GM04503 (cell line): ENCODE data around the gene ADAM15.

Experiments used
- DNase-seq: peaks from one replicate; pipeline ENCODE4 v3.0.0-alpha.2; 2012; ENCODE audit warnings: low read depth

ADAM15 gene

DNA sequence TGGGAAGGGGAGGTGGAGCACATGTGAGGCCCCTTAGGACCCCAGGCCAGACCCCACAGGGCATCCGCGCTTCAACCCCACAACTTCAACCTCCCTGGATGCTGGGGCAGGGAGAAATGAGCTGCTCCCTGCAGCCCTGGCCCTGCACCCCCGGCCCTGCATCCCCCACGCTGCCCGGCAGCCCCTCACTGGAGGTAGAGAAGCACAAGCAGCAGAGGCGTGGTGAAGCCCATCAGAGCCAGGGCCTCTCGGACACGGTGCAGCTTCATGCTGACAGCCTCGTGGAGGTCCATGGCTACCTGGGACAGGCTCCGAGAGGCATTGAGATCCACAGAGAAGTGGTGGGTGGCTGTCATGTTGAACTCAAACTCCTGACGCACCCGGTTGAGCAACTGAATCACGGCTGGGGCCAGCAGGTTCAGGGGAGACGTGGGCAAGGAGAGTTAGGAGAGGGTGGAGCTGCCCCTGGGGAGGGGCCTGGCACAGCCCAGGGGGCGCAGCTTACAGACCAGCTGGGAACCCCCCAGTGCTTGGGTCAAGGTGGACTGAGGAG lies 20.8 kb upstream of the ADAM15 start:
- DNase-seq: no peak

DNA sequence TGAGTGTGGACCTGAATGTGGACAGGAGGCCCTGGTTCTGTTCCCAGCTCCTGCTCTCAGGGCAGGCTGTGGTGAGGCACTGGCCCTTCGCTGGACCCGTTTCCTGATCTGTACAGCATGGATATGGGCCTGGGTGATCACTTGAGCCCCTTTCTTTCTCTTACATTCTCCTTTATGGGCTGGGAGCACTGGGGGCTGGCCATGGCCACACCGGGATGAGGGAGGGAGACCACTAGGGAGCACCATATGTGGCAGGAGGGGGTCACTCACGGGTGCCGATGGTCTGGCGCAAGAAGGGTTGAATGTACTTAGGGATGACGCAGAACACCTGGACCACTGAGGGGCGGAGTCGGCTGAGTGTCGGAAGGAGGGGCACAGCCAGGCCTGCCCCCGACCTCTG lies 20.2 kb upstream of the ADAM15 start:
- no peak for DNase-seq

DNA sequence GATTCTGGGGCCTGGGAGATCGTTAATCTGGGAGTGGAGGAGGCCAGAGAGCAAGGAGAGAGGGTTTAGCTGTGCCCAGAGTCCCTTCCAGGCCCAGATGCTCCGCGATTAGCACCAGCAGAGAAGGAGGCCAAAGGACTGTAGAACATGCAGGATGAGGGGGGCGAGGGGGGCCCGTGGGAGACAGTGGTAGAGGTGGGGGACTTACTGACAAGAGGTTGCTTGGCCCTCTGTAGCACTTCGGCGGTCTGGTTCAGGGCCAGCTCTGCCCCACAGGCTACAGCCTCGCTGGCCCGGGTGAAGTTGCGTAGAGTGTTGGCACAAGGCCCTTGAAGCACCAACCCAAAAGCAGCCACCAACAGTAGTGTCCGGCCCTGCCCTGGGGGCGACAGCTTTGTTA lies 18.2 kb upstream of the ADAM15 start:
- DNase-seq: no peak

GRCh38 chr1:155033524-155033923 lies 17.6 kb upstream of the ADAM15 start, which contains the start of the genes DCST1 and DCST2:
Gene DCST1 (plus strand): TSS chr1:155033824. CDS start chr1:155034037, 213 bp downstream.
Gene DCST2 (minus strand): TSS chr1:155033781. CDS start chr1:155033701, 80 bp downstream.
- no peak for DNase-seq

GRCh38 chr1:155034318-155035208 lies 16.6 kb upstream of the ADAM15 start:
- DNase-seq: no peak

GRCh38 chr1:155035936-155036335 lies 15.2 kb upstream of the ADAM15 start:
- no peak for DNase-seq

GRCh38 chr1:155037043-155037442 lies 14.1 kb upstream of the ADAM15 start:
- DNase-seq: no peak

GRCh38 chr1:155037851-155038441 lies 13.2 kb upstream of the ADAM15 start:
- DNase-seq: no peak

DNA sequence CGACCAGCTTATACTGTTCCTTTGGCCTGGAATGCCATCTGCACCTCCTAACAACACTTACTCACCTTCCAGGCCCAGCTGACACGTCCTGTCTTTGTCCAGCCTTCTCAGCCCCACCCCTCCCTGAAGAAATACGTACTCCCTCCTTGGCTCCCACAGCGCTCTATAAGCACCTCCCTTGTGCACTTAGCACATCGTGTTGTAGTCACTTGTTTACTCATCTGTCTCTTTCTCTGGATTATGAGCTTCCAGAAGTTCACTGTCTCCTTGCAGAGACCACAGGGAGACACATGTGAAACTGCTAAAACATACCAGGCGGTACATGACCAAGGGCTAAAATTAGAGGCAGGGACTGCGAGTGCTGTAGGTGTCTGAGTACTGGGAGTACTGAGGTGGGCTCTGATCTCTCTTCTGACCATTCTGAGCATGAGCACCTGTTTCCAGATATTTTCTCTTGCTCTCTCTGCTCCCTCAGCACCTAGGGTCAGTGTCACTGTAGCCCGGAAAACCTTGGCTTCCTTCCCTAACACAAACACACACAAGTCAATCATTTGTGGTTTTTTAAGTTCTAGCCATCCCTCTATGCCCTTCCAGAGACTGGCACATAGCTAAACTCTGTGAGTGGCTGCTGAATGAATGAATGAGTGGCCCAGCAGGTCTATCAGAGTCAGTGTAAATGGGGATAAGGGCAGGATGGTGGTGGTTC lies 12.4 kb upstream of the ADAM15 start:
- DNase-seq: no peak

DNA sequence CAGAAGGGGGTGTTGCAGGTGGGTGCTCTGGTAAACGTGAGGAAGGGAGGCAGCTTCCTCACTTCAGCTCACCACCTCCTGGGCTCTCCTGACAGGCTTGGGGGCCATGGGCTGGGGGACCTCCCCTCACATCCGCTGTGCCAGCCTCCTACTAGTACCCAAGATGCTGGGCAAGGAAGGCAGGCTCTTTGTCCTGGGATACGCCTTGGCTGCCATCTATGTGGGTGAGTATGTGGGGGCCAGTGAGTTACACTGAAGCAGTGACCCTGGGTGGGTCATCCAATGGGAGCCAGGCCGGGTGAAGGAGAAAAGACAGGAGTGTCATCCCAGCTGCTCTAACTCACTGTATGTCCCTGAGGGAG lies 11.8 kb upstream of the ADAM15 start:
- DNase-seq: no peak

- no peak for DNase-seq
Measured at GRCh38 chr1:155040358-155041093, 10.6 kb upstream of the ADAM15 start.

- DNase-seq: no peak
Measured at GRCh38 chr1:155042789-155043188, 8.3 kb upstream of the ADAM15 start.

GRCh38 chr1:155043301-155043702 lies 7.8 kb upstream of the ADAM15 start:
- DNase-seq: no peak

GRCh38 chr1:155043793-155044192 lies 7.3 kb upstream of the ADAM15 start:
- no peak for DNase-seq

- DNase-seq: no peak
Measured at GRCh38 chr1:155044365-155044764, 6.8 kb upstream of the ADAM15 start.

GRCh38 chr1:155044812-155045657 lies 6.1 kb upstream of the ADAM15 start:
- DNase-seq: no peak

DNA sequence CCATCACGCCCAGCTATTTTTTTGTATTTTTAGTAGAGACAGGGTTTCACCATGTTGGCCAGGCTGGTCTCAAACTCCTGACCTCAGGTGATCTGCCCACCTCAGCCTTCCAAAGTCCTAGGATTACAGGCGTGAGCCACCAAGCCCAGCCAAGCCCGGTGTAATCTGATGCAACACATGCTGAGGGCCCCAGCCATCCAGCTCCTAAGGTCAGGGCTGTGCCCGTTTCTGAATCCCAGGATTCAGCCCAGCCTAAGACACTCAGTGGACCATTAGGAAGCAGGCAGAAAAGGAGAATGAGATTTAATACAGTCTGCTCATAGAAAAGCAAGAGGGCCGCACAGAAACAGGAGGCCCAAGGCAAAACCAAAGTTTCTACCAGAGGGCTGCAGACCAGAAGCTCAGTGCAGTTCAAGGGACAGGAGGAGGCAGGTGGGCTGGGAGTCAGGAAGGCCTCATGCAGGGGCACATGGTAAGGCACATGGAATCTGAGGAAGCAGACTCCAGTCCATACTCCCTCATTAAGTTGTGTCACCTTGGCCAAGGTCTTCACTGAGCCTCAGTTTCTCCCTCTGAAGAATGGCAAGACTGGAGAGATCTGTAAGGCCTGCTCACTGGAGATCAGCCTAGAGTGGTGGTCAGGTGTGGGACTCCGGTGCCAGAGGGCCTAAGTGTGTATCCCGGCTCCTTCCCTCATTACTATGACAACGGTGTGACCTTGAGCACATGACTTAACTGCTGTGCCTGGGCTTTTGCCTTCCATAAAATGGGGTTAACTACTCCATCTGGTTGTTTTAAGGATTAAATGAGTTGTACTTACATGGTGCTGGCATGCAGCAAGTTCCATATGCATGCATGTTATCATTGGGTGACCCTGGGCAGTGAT lies 2.4 kb upstream of the ADAM15 start:
- no peak for DNase-seq

DNA sequence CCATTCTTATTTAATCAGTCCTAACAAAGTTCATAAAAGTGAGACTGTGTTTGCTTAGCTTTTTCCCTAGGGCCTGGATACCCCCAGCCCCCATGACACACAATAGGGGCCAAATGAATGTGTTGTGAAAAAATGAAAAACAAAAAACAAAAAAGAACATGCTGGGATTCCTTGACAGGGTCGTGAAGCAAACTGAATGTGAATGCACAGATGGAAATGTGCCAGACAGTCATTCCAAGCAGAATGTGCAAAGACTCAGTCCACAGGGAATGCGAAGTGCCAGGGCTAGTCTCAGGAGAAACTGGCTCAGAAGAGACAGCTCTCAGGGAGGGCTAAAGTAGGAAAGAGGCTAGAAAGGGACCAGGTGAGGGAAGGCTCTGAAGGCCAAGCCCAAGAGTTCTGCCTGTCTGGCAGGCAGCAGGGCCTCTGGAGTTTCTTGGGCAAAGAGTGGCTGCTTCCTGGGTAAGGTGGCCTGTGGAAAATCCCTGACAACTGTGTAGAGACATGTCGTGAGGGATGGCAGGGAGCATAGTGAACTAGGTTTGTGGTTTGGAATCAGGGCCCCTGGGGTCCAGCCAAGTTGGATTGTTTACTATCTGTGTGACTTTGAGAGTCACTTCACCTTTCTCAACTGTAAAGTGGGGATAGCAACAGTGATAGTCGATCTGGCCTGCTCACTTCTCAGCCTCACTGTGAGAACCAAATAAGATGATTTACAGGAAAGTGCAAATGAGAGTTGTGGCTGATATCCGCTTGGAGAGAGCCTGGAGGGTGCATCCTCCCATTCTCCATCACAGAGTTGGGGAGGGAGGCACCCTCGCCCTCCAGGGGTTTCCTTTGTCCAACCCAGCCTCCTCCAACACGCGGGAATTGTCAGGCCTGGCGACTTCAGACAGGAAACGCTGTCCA lies 1.2 kb upstream of the ADAM15 start:
- no peak for DNase-seq

GRCh38 chr1:155051342-155051776 lies 243 bp downstream of the ADAM15 start:
- no peak for DNase-seq
